ENCODE results near the gene NOS1AP. TPM values are rescaled to one million over a fixed set of nuclear protein-coding genes. Genes with fewer than 3 reads are reported as not detected.
A peak's percentile ranks its signal among the peaks of the same experiment; 100 is the strongest.

Gene NOS1AP
- total RNA-seq, 1 experiment from 2014 or later: 14.7 TPM

GRCh38 chr1:162038624-162039023, 30.9 kb upstream of the NOS1AP start (continued):
- TF ChIP-seq IRF2 (CRISPR knock-in tag; IDR thresholded peaks at IDR 0.05; ENCODE audit: borderline replicate concordance, low read depth): no peak

GRCh38 chr1:162040001-162040400, 29.5 kb upstream of the NOS1AP start:
- CTCF ChIA-PET: no interaction called here
- ATAC-seq: no peak
- H3K9me3 Mint-ChIP-seq: no peaks in the 10 kb centered on the region

GRCh38 chr1:162040657-162041056, 28.8 kb upstream of the NOS1AP start:
- H3K27me3 Mint-ChIP-seq (ENCODE audit: low read depth): no peaks in the 10 kb centered on the region
- H3K9me3 Mint-ChIP-seq: no peaks in the 10 kb centered on the region
- peaks cover 3% of the 10 kb centered on the region for H3K4me1 Mint-ChIP-seq
- ChIA-PET CTCF (interaction anchor here (0.9 to 1.7 kb wide), 6 partner anchors 10 to 259 kb away, joined by 3 to 12 read pairs (median 3); no protein-coding TSS in a partner anchor), POLR2A (no interaction called here)
- ATAC-seq (peak; percentile 71), DNase-seq (ENCODE audit: low spot score) (no peak)
- H3K4me3 Mint-ChIP-seq: no peak overlapping the region
- TF ChIP-seq FOXP4 (CRISPR knock-in tag; IDR thresholded peaks at IDR 0.05) (no peak), AR (CRISPR knock-in tag; IDR thresholded peaks at IDR 0.05) (no peak), ZNF671 (CRISPR knock-in tag; IDR thresholded peaks at IDR 0.05) (no peak), ERG (CRISPR knock-in tag; IDR thresholded peaks at IDR 0.05) (no peak), GTF2I (CRISPR knock-in tag; conservative IDR thresholded peaks at IDR 0.05) (no peak), CBFB (CRISPR knock-in tag; IDR thresholded peaks at IDR 0.05; ENCODE audit: low read depth) (no peak), TEAD4 (CRISPR knock-in tag; IDR thresholded peaks at IDR 0.05) (no peak), E2F1 (CRISPR knock-in tag; IDR thresholded peaks at IDR 0.05) (no peak), ZNF219 (CRISPR knock-in tag; IDR thresholded peaks at IDR 0.05; ENCODE audit: borderline replicate concordance) (no peak), ZNF263 (CRISPR knock-in tag; IDR thresholded peaks at IDR 0.05; ENCODE audit: low read depth) (no peak), SMAD4 (CRISPR knock-in tag; IDR thresholded peaks at IDR 0.05) (no peak), EMX1 (CRISPR knock-in tag; IDR thresholded peaks at IDR 0.05) (no peak)
- H3K36me3 Mint-ChIP-seq: no peaks in the 10 kb centered on the region
- H3K27ac Mint-ChIP-seq: no peak overlapping the region

More at GRCh38 chr1:162040001-162040400, 29.5 kb upstream of the NOS1AP start:
- Mint-ChIP-seq H3K27ac (no peak overlapping the region), H3K4me3 (no peak overlapping the region), H3K27me3 (ENCODE audit: low read depth) (no peaks in the 10 kb centered on the region), H3K4me1 (peaks cover 3% of the 10 kb centered on the region), H3K36me3 (no peaks in the 10 kb centered on the region)
- TF ChIP-seq ZNF317 (CRISPR knock-in tag; IDR thresholded peaks at IDR 0.05; ENCODE audit: borderline replicate concordance, low read depth) (no peak), SP1 (CRISPR knock-in tag; conservative IDR thresholded peaks at IDR 0.05) (no peak), JUN (CRISPR knock-in tag; IDR thresholded peaks at IDR 0.05) (no peak), SMAD4 (CRISPR knock-in tag; IDR thresholded peaks at IDR 0.05) (no peak), RELA (CRISPR knock-in tag; IDR thresholded peaks at IDR 0.05; ENCODE audit: borderline replicate concordance) (no peak), EMX1 (CRISPR knock-in tag; IDR thresholded peaks at IDR 0.05) (no peak), ZMAT4 (CRISPR knock-in tag; IDR thresholded peaks at IDR 0.05) (no peak)
- POLR2A ChIA-PET: no interaction called here
- DNase-seq (ENCODE audit: low spot score): no peak

Data from WTC11 (cell line).